MCF 10A (cell line): ENCODE measurements around the gene TMEM134. TPM values are rescaled to one million over a fixed set of nuclear protein-coding genes. Genes with fewer than 3 reads are reported as not detected.

Source experiments
- BruUV-seq: library from RNA; stranded (reverse); fragments of 400-500 nt; replicated peaks from 2 replicates; lab custom pipeline; 2021; lab: Mats Ljungman, UMichigan
- CTCF ChIA-PET: fragments of 300-600 bp; sonication (Branson Sonifier 250); formaldehyde crosslinking; extraction: SDS; loops from one replicate; lab custom pipeline; 2021; ENCODE audit warnings: antibody characterized with exemption, inconsistent platforms; lab: Yijun Ruan, JAX
- POLR2A ChIA-PET: fragments of 300-600, 350-650 bp; sonication (Branson Sonifier 250); formaldehyde crosslinking; extraction: SDS; loops from one replicate; lab custom pipeline; 2020; ENCODE audit warnings: antibody characterized with exemption, inconsistent platforms; lab: Yijun Ruan, JAX
- DNase-seq: peaks from one replicate; pipeline ENCODE4 v3.0.0-alpha.2; 2018; ENCODE audit not compliant: unreplicated experiment
- H3K27ac Mint-ChIP-seq: one replicate; pipeline ENCODE4 v1.8.0; 2022; ENCODE audit warnings: mild to moderate bottlenecking, low read depth, mixed read lengths; ENCODE audit not compliant: unreplicated experiment
- H3K27me3 Mint-ChIP-seq: one replicate; pipeline ENCODE4 v1.8.0; 2022; ENCODE audit warnings: mixed read lengths; ENCODE audit not compliant: insufficient read depth, unreplicated experiment
- H3K36me3 Mint-ChIP-seq: one replicate; pipeline ENCODE4 v1.8.0; 2022; ENCODE audit warnings: mild to moderate bottlenecking, moderate library complexity, mixed read lengths; ENCODE audit not compliant: insufficient read depth, unreplicated experiment
- H3K4me1 Mint-ChIP-seq: one replicate; pipeline ENCODE4 v1.8.0; 2022; ENCODE audit warnings: mixed read lengths; ENCODE audit not compliant: insufficient read depth, unreplicated experiment
- H3K4me3 Mint-ChIP-seq: one replicate; pipeline ENCODE4 v1.8.0; 2022; ENCODE audit warnings: mild to moderate bottlenecking, moderate library complexity, mixed read lengths; ENCODE audit not compliant: unreplicated experiment
- H3K9me3 Mint-ChIP-seq: one replicate; pipeline ENCODE4 v1.8.0; 2022; ENCODE audit warnings: mixed read lengths; ENCODE audit not compliant: unreplicated experiment
- intact Hi-C: fragments of 100-400 bp; cut with micrococcal nuclease; formaldehyde crosslinking; loops from 2 replicates; pipeline ENCODE4 v1.14.1; 2022
- total RNA-seq: library from RNA; stranded (reverse); gene quantifications from 2 replicates; pipeline ENCODE4 v1.2.3, GENCODE V29; 2022
- TF ChIP-seq, protein P1 (sequence below): fragments of 200-600 bp; IDR thresholded peaks from one replicate; pipeline ENCODE4 v1.8.0; 2022; ENCODE audit warnings: antibody characterized with exemption, mild to moderate bottlenecking; ENCODE audit not compliant: unreplicated experiment

TMEM134 gene
- total RNA-seq, 1 experiment from 2014 or later = 49.7 TPM

DNA sequence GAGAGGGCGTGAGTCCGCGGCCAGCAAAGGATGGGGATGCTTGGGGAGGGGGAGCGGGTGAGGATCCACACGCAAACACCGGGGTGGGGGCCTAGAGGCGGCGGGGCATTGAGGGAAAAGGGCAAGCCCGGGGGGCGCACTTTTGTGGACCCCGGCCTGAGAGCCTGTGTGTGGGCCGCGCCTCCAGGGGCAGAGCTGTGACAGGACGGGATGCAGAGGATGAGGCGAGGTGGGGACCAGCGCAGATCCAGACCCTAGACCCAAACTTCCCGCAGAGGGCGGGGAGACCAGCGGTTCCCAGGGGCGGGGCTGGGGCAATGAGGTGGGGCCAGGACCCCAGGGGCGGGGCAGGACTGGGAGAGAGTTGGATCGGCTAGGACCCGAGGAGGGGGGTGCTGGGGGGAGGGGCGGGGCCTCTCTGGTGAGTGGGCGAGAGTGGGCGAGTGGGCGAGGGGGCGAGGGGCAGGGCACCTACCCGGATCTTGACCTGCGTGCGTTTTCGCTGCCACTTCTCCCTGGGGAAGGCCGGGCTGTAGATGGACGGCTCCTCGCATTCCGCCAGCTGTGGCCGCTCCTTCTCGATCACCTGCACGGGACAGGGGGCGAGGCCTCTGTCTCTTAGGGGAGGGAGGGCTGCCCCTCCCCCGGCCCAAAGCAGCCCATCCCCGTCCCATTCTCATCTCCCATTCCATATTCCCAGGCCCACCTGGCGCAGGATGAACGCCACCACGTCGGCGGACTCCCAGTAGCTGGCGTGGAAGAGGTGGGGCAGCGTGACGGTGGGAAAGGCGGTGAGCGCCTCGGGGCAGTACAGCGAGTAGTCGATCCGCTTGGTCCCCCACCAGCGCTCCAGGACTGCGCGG is 25.6 kb upstream of the TMEM134 start:
- Mint-ChIP-seq H3K4me1 (no peaks in the 10 kb centered on the region), H3K9me3 (no peaks in the 10 kb centered on the region), H3K36me3 (peaks cover 20% of the 10 kb centered on the region), H3K4me3 (no peak overlapping the region), H3K27ac (no peak overlapping the region), H3K27me3 (no peaks in the 10 kb centered on the region)
- TF ChIP-seq, protein P1, sequence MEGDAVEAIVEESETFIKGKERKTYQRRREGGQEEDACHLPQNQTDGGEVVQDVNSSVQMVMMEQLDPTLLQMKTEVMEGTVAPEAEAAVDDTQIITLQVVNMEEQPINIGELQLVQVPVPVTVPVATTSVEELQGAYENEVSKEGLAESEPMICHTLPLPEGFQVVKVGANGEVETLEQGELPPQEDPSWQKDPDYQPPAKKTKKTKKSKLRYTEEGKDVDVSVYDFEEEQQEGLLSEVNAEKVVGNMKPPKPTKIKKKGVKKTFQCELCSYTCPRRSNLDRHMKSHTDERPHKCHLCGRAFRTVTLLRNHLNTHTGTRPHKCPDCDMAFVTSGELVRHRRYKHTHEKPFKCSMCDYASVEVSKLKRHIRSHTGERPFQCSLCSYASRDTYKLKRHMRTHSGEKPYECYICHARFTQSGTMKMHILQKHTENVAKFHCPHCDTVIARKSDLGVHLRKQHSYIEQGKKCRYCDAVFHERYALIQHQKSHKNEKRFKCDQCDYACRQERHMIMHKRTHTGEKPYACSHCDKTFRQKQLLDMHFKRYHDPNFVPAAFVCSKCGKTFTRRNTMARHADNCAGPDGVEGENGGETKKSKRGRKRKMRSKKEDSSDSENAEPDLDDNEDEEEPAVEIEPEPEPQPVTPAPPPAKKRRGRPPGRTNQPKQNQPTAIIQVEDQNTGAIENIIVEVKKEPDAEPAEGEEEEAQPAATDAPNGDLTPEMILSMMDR = no peak
- CTCF ChIA-PET = no interaction called here
- POLR2A ChIA-PET = no interaction called here
- no peak for DNase-seq
- intact Hi-C loops = no loop called here
- no TSS peak for BruUV-seq

GRCh38 chr11:67493548-67494370 is 24.7 kb upstream of the TMEM134 start:
- no peaks in the 10 kb centered on the region for H3K27me3 Mint-ChIP-seq
- TF ChIP-seq, protein P1 = no peak
- ChIA-PET POLR2A (no interaction called here), CTCF (no interaction called here)
- intact Hi-C loops = no loop called here
- H3K9me3 Mint-ChIP-seq = no peaks in the 10 kb centered on the region
- peaks cover 24% of the 10 kb centered on the region for H3K36me3 Mint-ChIP-seq
- DNase-seq = no peak
- BruUV-seq = no TSS peak
- H3K4me1 Mint-ChIP-seq = no peaks in the 10 kb centered on the region
- H3K4me3 Mint-ChIP-seq = no peak overlapping the region
- H3K27ac Mint-ChIP-seq = no peak overlapping the region

GRCh38 chr11:67492801-67493547 is 23.9 kb upstream of the TMEM134 start:
- no peak for DNase-seq
- no TSS peak for BruUV-seq
- intact Hi-C loops = no loop called here
- H3K4me1 Mint-ChIP-seq = no peaks in the 10 kb centered on the region
- CTCF ChIA-PET = no interaction called here
- no peaks in the 10 kb centered on the region for H3K27me3 Mint-ChIP-seq
- peaks cover 32% of the 10 kb centered on the region for H3K36me3 Mint-ChIP-seq
- no peak overlapping the region for H3K4me3 Mint-ChIP-seq
- TF ChIP-seq, protein P1 = no peak
- H3K9me3 Mint-ChIP-seq = no peaks in the 10 kb centered on the region
- no peak overlapping the region for H3K27ac Mint-ChIP-seq
- POLR2A ChIA-PET = interaction anchor here (0.5 to 1.1 kb wide), 4 partner anchors 8 to 189 kb away, joined by 3 to 4 read pairs (median 3); partner anchors contain the start of genes AIP and SSH3
